MM.1S (cell line): Measurements from ENCODE around the gene WIPF3.

Source experiments
- DNase-seq: peaks from one replicate; pipeline ENCODE4 v3.0.0-alpha.2; 2015
- H2AFZ ChIP-seq: fragments of 300-600 bp; sonication (generic); 2 replicates; pipeline ENCODE4 v1.6.0; 2016; ENCODE audit warnings: antibody characterized with exemption, low read length
- H3F3A ChIP-seq: fragments of 300-600 bp; sonication (generic); 2 replicates; pipeline ENCODE4 v1.6.1; 2016; ENCODE audit warnings: mild to moderate bottlenecking, antibody characterized with exemption, low read length, moderate library complexity, mixed read lengths; ENCODE audit not compliant: insufficient read depth
- H3K27ac ChIP-seq: fragments of 300-600 bp; sonication (generic); 2 replicates; pipeline ENCODE4 v1.5.1; 2016; ENCODE audit warnings: mild to moderate bottlenecking, low read length
- H3K27me3 ChIP-seq: fragments of 300-600 bp; sonication (generic); replicated peaks from 2 replicates; pipeline ENCODE4 v1.6.0; 2016; ENCODE audit warnings: low read length; ENCODE audit not compliant: insufficient read depth
- H3K36me3 ChIP-seq: fragments of 300-600 bp; sonication (generic); replicated peaks from 2 replicates; pipeline ENCODE4 v1.6.1; 2016; ENCODE audit warnings: mild to moderate bottlenecking, low read length, mixed read lengths; ENCODE audit not compliant: insufficient read depth
- H3K4me1 ChIP-seq: fragments of 300-600 bp; sonication (generic); 2 replicates; pipeline ENCODE4 v1.6.1; 2016; ENCODE audit warnings: low read length, mixed read lengths
- H3K4me2 ChIP-seq: fragments of 300-600 bp; sonication (generic); 2 replicates; pipeline ENCODE4 v1.6.0; 2016; ENCODE audit warnings: low read depth, low read length
- H3K4me3 ChIP-seq: fragments of 300-600 bp; sonication (generic); 2 replicates; pipeline ENCODE4 v1.5.1; 2016; ENCODE audit warnings: low read length, mixed read lengths
- H3K79me2 ChIP-seq: fragments of 300-600 bp; sonication (generic); 2 replicates; pipeline ENCODE4 v1.6.1; 2016; ENCODE audit warnings: mixed run types, low read length, mixed read lengths
- H3K9ac ChIP-seq: fragments of 300-600 bp; sonication (generic); 2 replicates; pipeline ENCODE4 v1.6.1; 2016; ENCODE audit warnings: low read length, mixed read lengths
- H3K9me2 ChIP-seq: fragments of 300-600 bp; sonication (generic); replicated peaks from 2 replicates; pipeline ENCODE4 v1.6.1; 2016; ENCODE audit warnings: mild to moderate bottlenecking, low read length, mixed read lengths; ENCODE audit not compliant: insufficient read depth
- H3K9me3 ChIP-seq: fragments of 300-600 bp; sonication (generic); replicated peaks from 2 replicates; pipeline ENCODE4 v1.6.1; 2016; ENCODE audit warnings: mild to moderate bottlenecking, low read length, mixed read lengths; ENCODE audit not compliant: insufficient read depth
- H4K20me1 ChIP-seq: fragments of 300-600 bp; sonication (generic); 2 replicates; pipeline ENCODE4 v1.6.1; 2016; ENCODE audit warnings: mild to moderate bottlenecking, low read length, moderate library complexity, mixed read lengths; ENCODE audit not compliant: insufficient read depth
- CTCF ChIP-seq: fragments of 300-600 bp; sonication (generic); IDR thresholded peaks from 2 replicates; pipeline ENCODE4 v1.5.1; 2016; ENCODE audit warnings: antibody characterized with exemption, low read length, mixed read lengths
- EZH2 ChIP-seq: fragments of 300-600 bp; sonication (generic); optimal IDR thresholded peaks from 2 replicates; pipeline ENCODE3; 2017; ENCODE audit warnings: low read depth, mild to moderate bottlenecking, antibody characterized with exemption, low read length, mixed read lengths
- EZH2phosphoT487 ChIP-seq: fragments of 300-600 bp; sonication (generic); IDR thresholded peaks from 2 replicates; pipeline ENCODE4 v1.6.1; 2018; ENCODE audit warnings: antibody characterized with exemption, low read length

Gene WIPF3

GRCh38 chr7:29924684-29925083 is 118.4 kb downstream of the WIPF3 start:
- no peaks in the 10 kb centered on the region for H3K79me2 ChIP-seq

DNA sequence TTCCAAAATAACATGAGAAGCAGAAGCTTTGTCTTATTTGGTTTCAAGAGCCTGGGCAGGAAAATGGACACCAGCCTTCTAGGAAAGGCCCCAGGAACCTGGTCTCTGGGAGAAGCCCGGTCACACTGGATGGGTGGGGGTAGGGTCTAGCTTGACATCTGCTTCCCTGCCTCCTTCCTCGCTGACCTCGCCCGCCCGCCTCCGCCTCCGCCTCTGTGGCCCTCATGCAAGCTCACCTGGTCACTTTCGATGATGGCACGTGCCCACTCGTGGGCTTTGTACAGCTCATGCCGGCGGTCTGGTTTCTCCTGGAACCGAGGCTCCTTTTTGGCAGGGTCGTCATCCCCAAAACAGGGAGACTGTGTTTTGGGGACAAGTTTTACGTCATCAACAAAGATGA is 119.9 kb downstream of the WIPF3 start:
- DNase-seq: no peak

More at GRCh38 chr7:29924684-29925083, 118.4 kb downstream of the WIPF3 start:
- H3K9me3 ChIP-seq: no peaks in the 10 kb centered on the region
- no peaks in the 10 kb centered on the region for H3K27me3 ChIP-seq
- H3K9ac ChIP-seq: no peak overlapping the region
- no peak for DNase-seq
- no peak overlapping the region for H3K27ac ChIP-seq
- no peaks in the 10 kb centered on the region for H3K4me1 ChIP-seq
- no peak for TF ChIP-seq EZH2
- no peak for TF ChIP-seq EZH2phosphoT487
- no peak for TF ChIP-seq CTCF
- no peak overlapping the region for H3K4me3 ChIP-seq
- no peak overlapping the region for H2AFZ ChIP-seq
- H3F3A ChIP-seq: no peaks in the 10 kb centered on the region
- H4K20me1 ChIP-seq: no peaks in the 10 kb centered on the region
- no peak overlapping the region for H3K4me2 ChIP-seq
- H3K36me3 ChIP-seq: no peaks in the 10 kb centered on the region
- no peaks in the 10 kb centered on the region for H3K9me2 ChIP-seq

DNA sequence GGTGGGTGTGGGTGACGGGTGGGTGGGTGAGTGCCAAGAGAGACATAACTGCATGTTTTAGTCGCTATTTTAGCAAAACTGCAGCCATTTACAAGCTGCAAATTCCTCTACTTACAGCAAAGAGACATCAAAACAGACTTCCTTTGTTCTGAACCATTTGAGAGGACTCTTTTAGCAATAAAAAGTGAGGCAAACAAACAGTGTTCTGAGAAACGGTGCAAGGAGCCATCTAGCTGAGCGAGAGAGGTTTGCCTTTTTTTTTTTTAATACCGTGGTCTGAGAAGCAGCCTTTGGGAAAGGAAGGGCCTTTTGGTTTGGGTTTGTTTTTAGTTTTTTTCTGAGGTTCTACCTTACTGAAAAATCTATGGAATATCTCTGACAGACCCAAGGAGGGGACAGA is 120.4 kb downstream of the WIPF3 start:
- Histone ChIP-seq H3K9me3 (no peaks in the 10 kb centered on the region), H3F3A (no peaks in the 10 kb centered on the region)

More for the DNA sequence above, 119.9 kb downstream of the WIPF3 start:
- H3K9me3 ChIP-seq: no peaks in the 10 kb centered on the region
- H3K36me3 ChIP-seq: no peaks in the 10 kb centered on the region
- no peak for TF ChIP-seq EZH2
- no peak for TF ChIP-seq CTCF
- no peak for TF ChIP-seq EZH2phosphoT487
- H3K9me2 ChIP-seq: no peaks in the 10 kb centered on the region
- no peak overlapping the region for H3K27ac ChIP-seq
- H3K9ac ChIP-seq: no peak overlapping the region
- no peaks in the 10 kb centered on the region for H3F3A ChIP-seq
- H2AFZ ChIP-seq: no peak overlapping the region
- no peak overlapping the region for H3K4me3 ChIP-seq
- H3K79me2 ChIP-seq: no peaks in the 10 kb centered on the region
- H4K20me1 ChIP-seq: no peaks in the 10 kb centered on the region
- no peak overlapping the region for H3K4me2 ChIP-seq
- no peaks in the 10 kb centered on the region for H3K4me1 ChIP-seq
- no peaks in the 10 kb centered on the region for H3K27me3 ChIP-seq

More for the DNA sequence above, 120.4 kb downstream of the WIPF3 start:
- DNase-seq: no peak
- H2AFZ ChIP-seq: no peak overlapping the region
- no peaks in the 10 kb centered on the region for H3K36me3 ChIP-seq
- no peak overlapping the region for H3K4me2 ChIP-seq
- H3K27me3 ChIP-seq: no peaks in the 10 kb centered on the region
- H3K9ac ChIP-seq: no peak overlapping the region
- no peaks in the 10 kb centered on the region for H3K4me1 ChIP-seq
- H3K27ac ChIP-seq: no peak overlapping the region
- no peaks in the 10 kb centered on the region for H3K9me2 ChIP-seq
- no peak overlapping the region for H3K4me3 ChIP-seq
- no peaks in the 10 kb centered on the region for H3K79me2 ChIP-seq
- no peak for TF ChIP-seq EZH2
- no peak for TF ChIP-seq CTCF
- no peak for TF ChIP-seq EZH2phosphoT487
- H4K20me1 ChIP-seq: no peaks in the 10 kb centered on the region
